Thoracic aorta (tissue), 2 donors: ENCODE measurements around the gene COLGALT1. TPM values are rescaled to one million over a fixed set of nuclear protein-coding genes. Genes with fewer than 3 reads are reported as not detected.
A peak's percentile ranks its signal among the peaks of the same experiment; 100 is the strongest.
"Not testable (repeated sequence)": the region's sequence is repeated elsewhere in the genome, so short reads cannot be mapped to it uniquely, and the experiment has no call there.

ENCODE experiments used
- ATAC-seq: fragments of 150-250 bp; one replicate; pipeline ENCODE4 v1.8.0; 2017; ENCODE audit warnings: low read depth; ENCODE audit not compliant: insufficient number of reproducible peaks, low FRiP score
- DNase-seq: peaks from one replicate; pipeline ENCODE4 v3.0.0-alpha.2; 2020; ENCODE audit warnings: low spot score
- H3K27ac ChIP-seq, 2 donors: fragments of 200-600 bp; sonication (generic); 1 replicate in 1 of 2; 2 replicates in 1 of 2; pipeline ENCODE4 v1.5.1; 2016; ENCODE audit warnings: mild to moderate bottlenecking in 2 of 2, moderate library complexity in 2 of 2
- H3K27me3 ChIP-seq: fragments of 200-600 bp; sonication (generic); replicated peaks from 2 replicates; pipeline ENCODE4 v1.6.0; 2016; ENCODE audit warnings: mild to moderate bottlenecking; ENCODE audit not compliant: insufficient read depth
- H3K36me3 ChIP-seq: fragments of 200-600 bp; sonication (generic); one replicate; pipeline ENCODE4 v1.5.1; 2016
- H3K4me1 ChIP-seq, 2 donors: fragments of 200-600 bp; sonication (generic); 1 replicate in 1 of 2; 2 replicates in 1 of 2; pipeline versions ENCODE4 v1.5.1 to v1.6.0; 2016; ENCODE audit warnings: low read depth in 2 of 2, mild to moderate bottlenecking in 1 of 2; ENCODE audit not compliant: control insufficient read depth in 1 of 2
- H3K4me3 ChIP-seq: fragments of 200-600 bp; sonication (generic); 2 replicates; pipeline ENCODE4 v1.5.1; 2016; ENCODE audit warnings: mild to moderate bottlenecking
- H3K9me3 ChIP-seq: fragments of 200-600 bp; sonication (generic); 2 replicates; pipeline ENCODE4 v1.5.1; 2016
- CTCF ChIP-seq: fragments of 200-600 bp; sonication (generic); IDR thresholded peaks from one replicate; pipeline ENCODE4 v1.5.1; 2019; ENCODE audit warnings: antibody characterized with exemption
- total RNA-seq, 2 donors: library from RNA; depleted of rRNA; stranded (reverse); fragments of >200 nt; gene quantifications; one replicate each; pipeline versions ENCODE4 v1.1.0 to v1.2.3, GENCODE V29; 2016

COLGALT1 gene
- total RNA-seq, 2 donors from 2014 or later = 73.7 to 94.1 TPM

- no peak for TF ChIP-seq CTCF
- H3K36me3 ChIP-seq = peaks cover 20% of the 10 kb centered on the region
- H3K27me3 ChIP-seq = no peaks in the 10 kb centered on the region
- H3K4me1 ChIP-seq = peaks cover 0 to under 1% of the 10 kb centered on the region in 2 donors
- DNase-seq = no peak
- peak overlapping the region in 1 of 2 donors; percentile 3 for H3K27ac ChIP-seq
- no peak for ATAC-seq
- H3K4me3 ChIP-seq = no peak overlapping the region
- no peaks in the 10 kb centered on the region for H3K9me3 ChIP-seq
Observed at GRCh38 chr19:17562097-17562496, 6.6 kb downstream of the COLGALT1 start.

GRCh38 chr19:17562561-17562960 lies 7.1 kb downstream of the COLGALT1 start:
- no peak overlapping the region for H3K4me3 ChIP-seq
- ATAC-seq (no peak), DNase-seq (no peak)
- no peak for TF ChIP-seq CTCF
- peaks cover 21% of the 10 kb centered on the region for H3K36me3 ChIP-seq
- H3K9me3 ChIP-seq = no peaks in the 10 kb centered on the region
- H3K4me1 ChIP-seq = no peaks in the 10 kb centered on the region
- no peak overlapping the region for H3K27ac ChIP-seq
- no peaks in the 10 kb centered on the region for H3K27me3 ChIP-seq

GRCh38 chr19:17564781-17565180 lies 9.3 kb downstream of the COLGALT1 start:
- Histone ChIP-seq H3K4me3 (no peak overlapping the region), H3K27ac (no peak overlapping the region), H3K27me3 (no peaks in the 10 kb centered on the region), H3K4me1 (no peaks in the 10 kb centered on the region), H3K36me3 (peaks cover 35% of the 10 kb centered on the region), H3K9me3 (no peaks in the 10 kb centered on the region)
- DNase-seq (no peak), ATAC-seq (no peak)
- TF ChIP-seq CTCF = no peak

GRCh38 chr19:17565611-17566010 lies 10.2 kb downstream of the COLGALT1 start:
- no peaks in the 10 kb centered on the region for H3K4me1 ChIP-seq
- H3K27ac ChIP-seq = no peak overlapping the region
- H3K4me3 ChIP-seq = no peak overlapping the region
- DNase-seq (no peak), ATAC-seq (no peak)
- TF ChIP-seq CTCF = no peak
- H3K36me3 ChIP-seq = peaks cover 32% of the 10 kb centered on the region
- no peaks in the 10 kb centered on the region for H3K9me3 ChIP-seq
- H3K27me3 ChIP-seq = no peaks in the 10 kb centered on the region

- ATAC-seq (no peak), DNase-seq (no peak)
- no peaks in the 10 kb centered on the region for H3K4me1 ChIP-seq
- H3K27me3 ChIP-seq = no peaks in the 10 kb centered on the region
- no peak for TF ChIP-seq CTCF
- no peak overlapping the region for H3K27ac ChIP-seq
- H3K36me3 ChIP-seq = peaks cover 30% of the 10 kb centered on the region
- H3K4me3 ChIP-seq = no peak overlapping the region
- H3K9me3 ChIP-seq = no peaks in the 10 kb centered on the region
Observed at GRCh38 chr19:17567940-17568339, 12.5 kb downstream of the COLGALT1 start.

- ATAC-seq, H3K9me3 ChIP-seq, H3K4me3 ChIP-seq, H3K27ac ChIP-seq, DNase-seq, H3K27me3 ChIP-seq, H3K4me1 ChIP-seq: not testable (repeated sequence)
- H3K36me3 ChIP-seq = peaks cover 34% of the 10 kb centered on the region
Observed at GRCh38 chr19:17570291-17570690, 14.8 kb downstream of the COLGALT1 start.
